CD8-positive, alpha-beta memory T cell (primary cell): ENCODE measurements around the gene AMZ2. TPM values are rescaled to one million over a fixed set of nuclear protein-coding genes. Genes with fewer than 3 reads are reported as not detected.

ENCODE experiments used
- CTCF ChIA-PET: fragments of 350-600 bp; sonication (Branson Sonifier 250); formaldehyde crosslinking; loops from one replicate; lab custom pipeline; 2021; ENCODE audit warnings: antibody characterized with exemption; lab: Charles Lee
- POLR2A ChIA-PET: fragments of 350-600 bp; sonication (Branson Sonifier 250); formaldehyde crosslinking; loops from one replicate; lab custom pipeline; 2021; ENCODE audit warnings: antibody characterized with exemption; lab: Charles Lee
- DNase-seq, 5 donors: peaks; one replicate each; pipeline versions ENCODE4 v3.0.0 to v3.0.0-alpha.2; 2020 to 2022; ENCODE audit warnings: mixed read lengths in 1 of 5
- H3K27ac ChIP-seq: one replicate; pipeline ENCODE4 v1.7.0; 2013; ENCODE audit warnings: low read depth, mild to moderate bottlenecking, low read length, moderate library complexity
- H3K27me3 ChIP-seq: 2 replicates; pipeline ENCODE4 v1.7.0; 2013; ENCODE audit warnings: low read length, mild to moderate bottlenecking; ENCODE audit not compliant: insufficient read depth, poor library complexity, severe bottlenecking
- H3K36me3 ChIP-seq: 2 replicates; pipeline ENCODE4 v1.7.0; 2013; ENCODE audit warnings: mild to moderate bottlenecking, low read length, moderate library complexity; ENCODE audit not compliant: insufficient read depth
- H3K4me1 ChIP-seq: 2 replicates; pipeline ENCODE4 v1.7.0; 2013; ENCODE audit warnings: mild to moderate bottlenecking, low read length, moderate library complexity; ENCODE audit not compliant: insufficient read depth
- H3K4me3 ChIP-seq: 2 replicates; pipeline ENCODE4 v1.7.0; 2013; ENCODE audit warnings: mild to moderate bottlenecking, low read length
- H3K9me3 ChIP-seq: 2 replicates; pipeline ENCODE4 v1.7.0; 2013; ENCODE audit warnings: mild to moderate bottlenecking, low read length
- H3K27ac Mint-ChIP-seq, 8 donors: one replicate each; pipeline ENCODE4 v1.8.0; 2020 to 2021; ENCODE audit warnings: mixed read lengths in 8 of 8, mild to moderate bottlenecking in 6 of 8, inconsistent platforms in 3 of 8, moderate library complexity in 3 of 8
- H3K27me3 Mint-ChIP-seq, 2 donors: one replicate each; pipeline ENCODE4 v1.8.0; 2020 to 2021; ENCODE audit warnings: mixed read lengths in 2 of 2, mild to moderate bottlenecking in 1 of 2, moderate library complexity in 1 of 2
- H3K36me3 Mint-ChIP-seq, 3 donors: one replicate each; pipeline ENCODE4 v1.8.0; 2020 to 2021; ENCODE audit warnings: mixed read lengths in 3 of 3, inconsistent platforms in 1 of 3, mild to moderate bottlenecking in 1 of 3
- H3K4me1 Mint-ChIP-seq, 3 donors: one replicate each; pipeline ENCODE4 v1.8.0; 2020 to 2021; ENCODE audit warnings: mixed read lengths in 3 of 3, inconsistent platforms in 1 of 3, mild to moderate bottlenecking in 1 of 3
- H3K4me3 Mint-ChIP-seq, 7 donors: one replicate each; pipeline ENCODE4 v1.8.0; 2020 to 2021; ENCODE audit warnings: mixed read lengths in 7 of 7, mild to moderate bottlenecking in 6 of 7, moderate library complexity in 4 of 7, inconsistent platforms in 2 of 7
- H3K9me3 Mint-ChIP-seq, 5 donors: one replicate each; pipeline ENCODE4 v1.8.0; 2020 to 2022; ENCODE audit warnings: mixed read lengths in 5 of 5, mild to moderate bottlenecking in 3 of 5, moderate library complexity in 2 of 5, inconsistent platforms in 1 of 5
- polyA plus RNA-seq: library from polyadenylated mRNA; unstranded; fragments of 300-500 nt; fragmentation: Illumina TruSeq; gene quantifications from one replicate; pipeline ENCODE4 v1.2.3, GENCODE V29; 2021
- total RNA-seq, 2 experiments: library from RNA; stranded (reverse); gene quantifications; one replicate each; pipeline ENCODE4 v1.2.3, GENCODE V29; 2021

The AMZ2 gene
- total and polyA plus RNA-seq, 3 experiments from 2014 or later: 113 to 141 (median 118) TPM

DNA sequence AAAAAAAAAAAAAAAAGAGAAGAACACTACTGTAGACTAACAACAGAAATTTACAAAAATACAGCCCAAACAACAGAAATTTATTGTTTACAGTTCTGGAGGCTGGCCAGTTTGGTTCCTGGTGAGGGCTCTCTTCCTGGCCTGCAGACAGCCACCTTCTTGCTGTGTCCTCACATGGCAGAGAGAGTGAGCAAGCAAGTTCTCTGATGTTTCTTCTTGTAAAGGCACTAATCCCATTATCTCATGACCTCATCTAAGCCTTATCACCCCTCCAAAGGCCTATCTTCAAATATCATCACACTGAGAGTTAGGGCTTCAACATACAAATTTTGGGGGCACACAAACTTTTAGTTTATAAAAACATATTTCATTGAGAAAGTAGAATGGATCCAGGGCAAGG, 50.8 kb downstream of the AMZ2 start:
- H3K4me1 Mint-ChIP-seq: peaks cover 40 to 80% (median 59%) of the 10 kb centered on the region in 3 donors
- H3K9me3 ChIP-seq: no peaks in the 10 kb centered on the region
- no peaks in the 10 kb centered on the region for H3K9me3 Mint-ChIP-seq
- H3K4me1 ChIP-seq: peaks cover 49% of the 10 kb centered on the region
- POLR2A ChIA-PET: interaction anchor here (0.6 kb wide), 1 partner anchor 103 kb away, joined by 7 read pairs; no protein-coding TSS in a partner anchor
- peak overlapping the region in 5 of 8 donors; percentile 29 to 92 (median 57) for H3K27ac Mint-ChIP-seq
- H3K27me3 ChIP-seq: no peaks in the 10 kb centered on the region
- no peak for DNase-seq
- no peaks in the 10 kb centered on the region for H3K27me3 Mint-ChIP-seq
- H3K4me3 ChIP-seq: no peak overlapping the region
- CTCF ChIA-PET: interaction anchor here (1.5 kb wide), 1 partner anchor 18 kb away, joined by 4 read pairs; no protein-coding TSS in a partner anchor
- H3K27ac ChIP-seq: no peak overlapping the region
- H3K4me3 Mint-ChIP-seq: peak overlapping the region in 1 of 7 donors; percentile 65
- peaks cover 0 to 3% (median 0%) of the 10 kb centered on the region in 3 donors for H3K36me3 Mint-ChIP-seq
- no peaks in the 10 kb centered on the region for H3K36me3 ChIP-seq

- Mint-ChIP-seq H3K9me3 (no peaks in the 10 kb centered on the region), H3K27me3 (no peaks in the 10 kb centered on the region), H3K27ac (no peak overlapping the region), H3K36me3 (peaks cover 0 to 3% (median 0%) of the 10 kb centered on the region in 3 donors), H3K4me3 (no peak overlapping the region), H3K4me1 (peaks cover 36 to 68% (median 49%) of the 10 kb centered on the region in 3 donors)
- CTCF ChIA-PET: interaction anchor here (0.8 kb wide), 1 partner anchor 57 kb away, joined by 4 read pairs; no protein-coding TSS in a partner anchor
- H3K4me1 ChIP-seq: peaks cover 40% of the 10 kb centered on the region
- H3K36me3 ChIP-seq: no peaks in the 10 kb centered on the region
- no peaks in the 10 kb centered on the region for H3K27me3 ChIP-seq
- no peak overlapping the region for H3K4me3 ChIP-seq
- POLR2A ChIA-PET: no interaction called here
- DNase-seq: no peak
- no peaks in the 10 kb centered on the region for H3K9me3 ChIP-seq
- H3K27ac ChIP-seq: no peak overlapping the region
These were observed 52.0 kb downstream of the AMZ2 start for GRCh38 chr17:68299817-68300216.

- Mint-ChIP-seq H3K9me3 (no peaks in the 10 kb centered on the region), H3K4me3 (no peak overlapping the region), H3K4me1 (peaks cover 31 to 61% (median 50%) of the 10 kb centered on the region in 3 donors), H3K27me3 (no peaks in the 10 kb centered on the region), H3K36me3 (peaks cover 0 to 3% (median 0%) of the 10 kb centered on the region in 3 donors), H3K27ac (peak overlapping the region in 3 of 8 donors; percentile 34 to 77 (median 70))
- Histone ChIP-seq H3K27ac (no peak overlapping the region), H3K27me3 (no peaks in the 10 kb centered on the region), H3K4me3 (no peak overlapping the region), H3K4me1 (peaks cover 24% of the 10 kb centered on the region), H3K9me3 (no peaks in the 10 kb centered on the region), H3K36me3 (no peaks in the 10 kb centered on the region)
- CTCF ChIA-PET: interaction anchor here (1.3 kb wide), 1 partner anchor 9 kb away, joined by 4 read pairs; no protein-coding TSS in a partner anchor
- POLR2A ChIA-PET: interaction anchor here (0.7 kb wide), 1 partner anchor 63 kb away, joined by 3 read pairs; no protein-coding TSS in a partner anchor
- DNase-seq: no peak
These were observed 53.7 kb downstream of the AMZ2 start for GRCh38 chr17:68301438-68301959.

- Histone ChIP-seq H3K4me1 (peaks cover 20% of the 10 kb centered on the region), H3K27ac (no peak overlapping the region), H3K36me3 (no peaks in the 10 kb centered on the region), H3K9me3 (no peaks in the 10 kb centered on the region), H3K27me3 (no peaks in the 10 kb centered on the region), H3K4me3 (no peak overlapping the region)
- no peak overlapping the region for H3K4me3 Mint-ChIP-seq
- H3K36me3 Mint-ChIP-seq: peaks cover 2 to 3% (median 3%) of the 10 kb centered on the region in 3 donors
- H3K27ac Mint-ChIP-seq: peak overlapping the region in 2 of 8 donors; percentile 34 to 70
- ChIA-PET CTCF (interaction anchor here (1.0 to 1.3 kb wide), 2 partner anchors 8 to 37 kb away, joined by 3 to 4 read pairs; no protein-coding TSS in a partner anchor), POLR2A (interaction anchor here (0.7 kb wide), 1 partner anchor 64 kb away, joined by 3 read pairs; no protein-coding TSS in a partner anchor)
- H3K4me1 Mint-ChIP-seq: peaks cover 26 to 55% (median 47%) of the 10 kb centered on the region in 3 donors
- no peak for DNase-seq
- H3K27me3 Mint-ChIP-seq: no peaks in the 10 kb centered on the region
- no peaks in the 10 kb centered on the region for H3K9me3 Mint-ChIP-seq
These were observed 54.3 kb downstream of the AMZ2 start for GRCh38 chr17:68302066-68302564.

- POLR2A ChIA-PET: interaction anchor here (0.6 kb wide), 1 partner anchor 50 kb away, joined by 4 read pairs; no protein-coding TSS in a partner anchor
- no peak overlapping the region for H3K4me3 Mint-ChIP-seq
- DNase-seq: no peak
- H3K36me3 Mint-ChIP-seq: peaks cover 6 to 8% (median 7%) of the 10 kb centered on the region in 3 donors
- H3K27me3 Mint-ChIP-seq: no peaks in the 10 kb centered on the region
- H3K4me1 Mint-ChIP-seq: peaks cover 23 to 50% (median 47%) of the 10 kb centered on the region in 3 donors
- CTCF ChIA-PET: interaction anchor here (1.0 to 1.3 kb wide), 2 partner anchors 7 to 38 kb away, joined by 3 to 4 read pairs; no protein-coding TSS in a partner anchor
- Histone ChIP-seq H3K9me3 (no peaks in the 10 kb centered on the region), H3K36me3 (no peaks in the 10 kb centered on the region), H3K4me3 (no peak overlapping the region), H3K4me1 (peaks cover 19% of the 10 kb centered on the region), H3K27ac (no peak overlapping the region), H3K27me3 (no peaks in the 10 kb centered on the region)
- no peaks in the 10 kb centered on the region for H3K9me3 Mint-ChIP-seq
- H3K27ac Mint-ChIP-seq: peak overlapping the region in 1 of 8 donors; percentile 10
These were observed 54.8 kb downstream of the AMZ2 start for GRCh38 chr17:68302666-68303065.

GRCh38 chr17:68304706-68305105, 56.9 kb downstream of the AMZ2 start:
- Histone ChIP-seq H3K4me1 (peaks cover 6% of the 10 kb centered on the region), H3K27me3 (no peaks in the 10 kb centered on the region), H3K9me3 (no peaks in the 10 kb centered on the region), H3K27ac (no peak overlapping the region), H3K4me3 (no peak overlapping the region), H3K36me3 (no peaks in the 10 kb centered on the region)
- ChIA-PET POLR2A (no interaction called here), CTCF (interaction anchor here (0.7 kb wide), 1 partner anchor 19 kb away, joined by 3 read pairs; no protein-coding TSS in a partner anchor)
- peaks cover 16 to 42% (median 37%) of the 10 kb centered on the region in 3 donors for H3K4me1 Mint-ChIP-seq
- peaks cover 6 to 13% (median 7%) of the 10 kb centered on the region in 3 donors for H3K36me3 Mint-ChIP-seq
- no peak overlapping the region for H3K4me3 Mint-ChIP-seq
- DNase-seq: no peak
- H3K9me3 Mint-ChIP-seq: no peaks in the 10 kb centered on the region
- no peak overlapping the region for H3K27ac Mint-ChIP-seq
- H3K27me3 Mint-ChIP-seq: no peaks in the 10 kb centered on the region

- POLR2A ChIA-PET: no interaction called here
- CTCF ChIA-PET: interaction anchor here (0.7 kb wide), 1 partner anchor 19 kb away, joined by 3 read pairs; no protein-coding TSS in a partner anchor
- Mint-ChIP-seq H3K9me3 (no peaks in the 10 kb centered on the region), H3K27ac (peak overlapping the region in 3 of 8 donors; percentile 8 to 46 (median 14)), H3K36me3 (peaks cover 6 to 13% (median 7%) of the 10 kb centered on the region in 3 donors), H3K4me3 (no peak overlapping the region), H3K4me1 (peaks cover 18 to 45% (median 39%) of the 10 kb centered on the region in 3 donors), H3K27me3 (no peaks in the 10 kb centered on the region)
- Histone ChIP-seq H3K36me3 (no peaks in the 10 kb centered on the region), H3K4me1 (peaks cover 10% of the 10 kb centered on the region), H3K9me3 (no peaks in the 10 kb centered on the region), H3K4me3 (no peak overlapping the region), H3K27ac (no peak overlapping the region), H3K27me3 (no peaks in the 10 kb centered on the region)
- DNase-seq: no peak
These were observed 57.3 kb downstream of the AMZ2 start for GRCh38 chr17:68305142-68305541.
